Skeletal muscle tissue (tissue), 4 donors: ENCODE data around the gene PMPCB. TPM values are rescaled to one million over a fixed set of nuclear protein-coding genes. Genes with fewer than 3 reads are reported as not detected.
"Not testable (repeated sequence)": the region's sequence is repeated elsewhere in the genome, so short reads cannot be mapped to it uniquely, and the experiment has no call there.

Experiments
- H3K27ac ChIP-seq: one replicate; pipeline ENCODE4 v1.7.0; 2013; ENCODE audit warnings: mild to moderate bottlenecking, low read depth, low read length, inconsistent platforms
- H3K27me3 ChIP-seq, 3 donors: one replicate each; pipeline ENCODE4 v1.7.0; 2013; ENCODE audit warnings: low read length in 3 of 3; ENCODE audit not compliant: control insufficient read depth in 3 of 3, insufficient read depth in 3 of 3
- H3K36me3 ChIP-seq, 3 donors: one replicate each; pipeline ENCODE4 v1.7.0; 2013; ENCODE audit warnings: low read length in 3 of 3; ENCODE audit not compliant: control insufficient read depth in 3 of 3, insufficient read depth in 3 of 3
- H3K4me1 ChIP-seq, 3 donors: one replicate each; pipeline ENCODE4 v1.7.0; 2013; ENCODE audit warnings: low read length in 3 of 3, mild to moderate bottlenecking in 3 of 3; ENCODE audit not compliant: control insufficient read depth in 3 of 3, insufficient read depth in 3 of 3
- H3K4me3 ChIP-seq, 3 donors: one replicate each; pipeline ENCODE4 v1.7.0; 2013; ENCODE audit warnings: low read length in 3 of 3
- H3K9ac ChIP-seq, 3 donors: one replicate each; pipeline ENCODE4 v1.7.0; 2013; ENCODE audit warnings: low read length in 3 of 3, mild to moderate bottlenecking in 3 of 3, moderate library complexity in 2 of 3, low read depth in 1 of 3
- H3K9me3 ChIP-seq, 3 donors: one replicate each; pipeline ENCODE4 v1.7.0; 2013; ENCODE audit warnings: low read length in 3 of 3; ENCODE audit not compliant: control insufficient read depth in 3 of 3
- total RNA-seq: library from RNA; depleted of rRNA; stranded (reverse); fragments of >200 nt; gene quantifications from one replicate; pipeline ENCODE4 v1.2.3, GENCODE V29; 2014
- donor health status: Osteomylitis.

The PMPCB gene
- 53.8 TPM for total RNA-seq

- Histone ChIP-seq H3K9me3 (no peaks in the 10 kb centered on the region), H3K27me3 (no peaks in the 10 kb centered on the region), H3K27ac (peak within 1 kb of the TSS; percentile 79), H3K4me3 (peak within 1 kb of the TSS; percentile 86 to 93 (median 90)), H3K9ac (peak within 1 kb of the TSS; percentile 80 to 91 (median 86)), H3K36me3 (peaks cover 16 to 31% (median 22%) of the 10 kb centered on the region in 3 donors), H3K4me1 (peaks cover 6 to 19% (median 17%) of the 10 kb centered on the region in 3 donors)
These were observed at the start of gene PMPCB for GRCh38 chr7:103296901-103297836. Gene PMPCB, plus strand, starts transcription at chr7:103297435. Its CDS starts 25 bp downstream, at chr7:103297460.

DNA sequence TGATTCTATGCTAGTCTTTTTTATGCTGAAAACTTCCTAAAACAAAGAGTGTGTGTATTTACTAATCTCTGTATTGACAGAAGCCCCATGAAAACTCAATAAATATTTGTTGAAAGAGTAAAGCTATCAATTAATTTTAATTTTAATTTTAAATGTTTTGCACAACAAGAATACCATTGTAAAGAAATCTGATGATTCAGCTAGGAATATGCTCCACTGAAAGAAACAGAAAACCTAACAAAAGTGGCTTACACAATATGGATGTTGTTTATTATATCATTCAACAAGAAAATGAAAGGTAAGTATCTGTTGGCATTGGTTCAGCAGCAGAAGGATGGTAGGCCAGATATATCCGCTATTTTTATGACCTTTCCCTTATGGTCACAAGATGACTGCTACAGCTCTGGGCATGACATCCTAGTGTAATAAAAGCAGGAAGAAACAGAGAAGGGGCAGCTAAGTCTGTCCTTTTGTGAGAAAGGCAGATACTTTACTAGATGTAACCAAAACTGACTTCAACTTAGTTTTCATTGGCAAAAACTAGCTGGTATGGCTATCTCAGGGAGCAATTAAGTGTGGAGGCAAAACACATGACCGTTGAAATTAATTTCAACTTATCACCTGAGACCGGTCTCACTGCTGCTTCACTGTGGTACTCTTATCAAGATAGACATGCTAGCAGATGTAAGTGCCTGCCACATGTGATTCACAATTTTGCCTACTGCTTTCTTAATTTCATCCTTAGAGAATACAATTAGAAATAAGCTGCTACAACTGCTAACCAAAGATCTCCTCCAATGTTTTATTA is 43.3 kb upstream of the PMPCB start:
- not testable (repeated sequence) for H3K27me3 ChIP-seq, H3K4me3 ChIP-seq, H3K27ac ChIP-seq, H3K9me3 ChIP-seq, H3K9ac ChIP-seq, H3K36me3 ChIP-seq, H3K4me1 ChIP-seq

- H3K4me3 ChIP-seq, H3K9me3 ChIP-seq, H3K9ac ChIP-seq, H3K27ac ChIP-seq, H3K4me1 ChIP-seq, H3K36me3 ChIP-seq, H3K27me3 ChIP-seq: not testable (repeated sequence)
These were observed 33.2 kb upstream of the PMPCB start for GRCh38 chr7:103264054-103264453.

DNA sequence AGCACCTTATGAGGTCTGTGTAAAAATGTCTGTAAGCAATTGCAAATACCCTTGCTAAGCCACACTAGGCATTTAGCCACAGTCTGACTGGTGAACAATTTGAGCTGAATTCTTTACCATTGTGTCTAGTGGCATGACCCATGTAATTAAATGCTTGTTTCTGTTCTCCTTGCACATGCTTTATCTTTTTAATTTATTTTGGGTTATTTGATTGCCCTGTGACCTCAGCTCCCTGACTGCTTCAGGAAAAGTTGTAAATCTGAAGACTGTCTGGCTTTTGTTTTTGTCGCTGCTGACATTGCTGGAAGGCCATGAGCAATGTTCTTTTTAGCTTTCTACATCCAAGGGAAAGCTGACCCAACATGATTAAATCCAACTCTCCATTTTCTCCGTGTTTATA is 31.0 kb upstream of the PMPCB start:
- H3K4me3 ChIP-seq, H3K4me1 ChIP-seq, H3K36me3 ChIP-seq, H3K27me3 ChIP-seq, H3K27ac ChIP-seq, H3K9ac ChIP-seq, H3K9me3 ChIP-seq: not testable (repeated sequence)

GRCh38 chr7:103273374-103273773 is 23.9 kb upstream of the PMPCB start:
- H3K9ac ChIP-seq, H3K27ac ChIP-seq, H3K4me1 ChIP-seq, H3K36me3 ChIP-seq, H3K9me3 ChIP-seq, H3K27me3 ChIP-seq, H3K4me3 ChIP-seq: not testable (repeated sequence)

GRCh38 chr7:103274867-103275266 is 22.4 kb upstream of the PMPCB start:
- not testable (repeated sequence) for H3K4me1 ChIP-seq, H3K4me3 ChIP-seq, H3K27ac ChIP-seq, H3K27me3 ChIP-seq, H3K9ac ChIP-seq, H3K9me3 ChIP-seq, H3K36me3 ChIP-seq

DNA sequence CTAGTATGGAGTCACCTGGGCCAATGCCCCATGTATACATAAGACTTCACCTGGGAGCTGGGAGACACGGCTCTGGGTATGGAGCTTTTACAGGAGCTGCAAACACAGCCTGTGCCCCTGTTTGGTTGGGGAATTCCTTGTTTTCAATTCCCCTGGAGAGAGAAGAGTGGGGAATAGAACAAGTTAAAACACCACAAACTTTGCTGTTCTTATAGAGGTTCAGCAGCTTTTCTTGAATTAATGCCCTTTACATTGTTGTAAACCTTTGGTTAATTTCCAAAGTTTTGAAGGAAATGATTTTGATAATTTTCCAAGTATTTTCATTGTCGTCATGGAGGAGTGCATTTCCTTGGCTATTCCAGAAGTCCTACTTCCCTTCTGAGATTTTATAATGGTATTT is 19.0 kb upstream of the PMPCB start:
- not testable (repeated sequence) for H3K4me3 ChIP-seq, H3K27ac ChIP-seq

GRCh38 chr7:103279636-103279962 is 17.6 kb upstream of the PMPCB start:
- Histone ChIP-seq H3K4me3 (peak overlapping the region; percentile 67 to 79 (median 75)), H3K9ac (peak overlapping the region; percentile 33 to 74 (median 59))
- not testable (repeated sequence) for H3K27me3 ChIP-seq, H3K27ac ChIP-seq, H3K4me1 ChIP-seq, H3K9me3 ChIP-seq, H3K36me3 ChIP-seq

More for the DNA sequence above, 19.0 kb upstream of the PMPCB start:
- not testable (repeated sequence) for H3K27me3 ChIP-seq, H3K9ac ChIP-seq, H3K36me3 ChIP-seq, H3K9me3 ChIP-seq, H3K4me1 ChIP-seq

DNA sequence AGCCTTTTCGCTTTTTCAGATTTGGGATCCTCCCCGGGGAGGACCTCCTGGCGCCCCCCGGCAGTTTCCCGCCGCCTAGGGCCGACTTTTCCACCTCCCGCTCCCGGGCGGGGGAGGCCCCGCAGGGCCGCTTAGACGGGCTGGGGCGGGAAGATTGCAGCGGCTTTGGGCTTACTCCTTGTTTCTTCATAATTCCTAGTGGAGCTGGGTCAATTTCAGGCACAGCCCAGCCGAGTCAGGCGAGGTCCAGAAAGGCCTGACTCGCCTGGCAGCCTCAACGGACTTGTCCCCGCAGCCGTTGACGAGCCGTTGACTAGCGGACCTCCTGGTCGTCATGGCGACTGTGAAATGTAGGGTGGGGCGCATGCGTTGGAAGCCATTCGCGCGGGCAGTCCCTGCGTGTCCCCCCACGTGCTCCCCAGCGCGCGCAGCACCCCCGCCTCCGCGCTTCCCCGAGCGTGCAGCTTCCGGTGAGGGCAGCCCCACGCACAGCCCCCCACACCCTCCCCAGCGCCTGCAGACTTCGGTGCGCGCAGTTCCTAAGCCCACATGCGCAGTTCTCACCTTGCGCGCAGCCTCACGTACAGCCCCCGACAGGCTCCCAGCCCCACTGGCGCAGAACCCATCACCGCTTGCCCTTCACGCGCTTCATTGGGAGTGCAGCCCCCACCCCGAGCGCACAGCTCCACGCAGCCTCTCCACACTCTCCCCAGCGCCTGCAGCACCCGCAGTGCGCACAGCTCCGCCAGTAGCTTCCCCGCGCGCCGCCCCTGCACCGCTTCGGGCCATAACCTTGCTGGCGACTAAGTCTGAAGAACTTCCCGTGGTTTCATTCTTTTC is 17.1 kb upstream of the PMPCB start:
- H3K27ac ChIP-seq, result not testable (repeated sequence)
- peak overlapping the region; percentile 59 to 74 (median 65) for H3K9ac ChIP-seq

More for the DNA sequence above, 17.1 kb upstream of the PMPCB start:
- H3K4me1 ChIP-seq, H3K9me3 ChIP-seq, H3K27me3 ChIP-seq, H3K36me3 ChIP-seq: not testable (repeated sequence)
- peak overlapping the region; percentile 67 to 79 (median 75) for H3K4me3 ChIP-seq
